A549 treated with AZD2906 at 1 μM for 4 hours (cell line): ENCODE results near the gene CYP2B6. TPM values are rescaled to one million over a fixed set of nuclear protein-coding genes. Genes with fewer than 3 reads are reported as not detected.

ENCODE experiments used
- total RNA-seq: library from RNA; stranded (reverse); fragments of 200-300 nt; extraction: Qiagen RNA extraction; gene quantifications from 5 replicates; pipeline ENCODE4 v1.2.3, GENCODE V29; 2022

CYP2B6 gene
- 0.03 TPM in 1 of 5 replicates, not detected in the others for total RNA-seq

DNA sequence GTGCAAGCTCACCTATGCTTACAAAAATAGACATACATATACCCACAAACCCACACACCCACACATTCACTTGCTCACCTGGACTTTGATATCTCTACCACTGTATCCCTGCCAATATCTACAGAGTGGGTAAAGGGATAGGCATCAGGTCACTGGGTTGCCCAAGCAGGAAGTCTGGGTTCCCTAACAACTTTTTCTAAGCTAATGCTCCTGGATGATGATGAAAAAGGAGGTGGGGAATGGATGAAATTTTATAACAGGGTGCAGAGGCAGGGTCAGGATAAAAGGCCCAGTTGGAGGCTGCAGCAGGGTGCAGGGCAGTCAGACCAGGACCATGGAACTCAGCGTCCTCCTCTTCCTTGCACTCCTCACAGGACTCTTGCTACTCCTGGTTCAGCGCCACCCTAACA is at the start of gene CYP2B6:
Gene CYP2B6, plus strand, starts transcription at position 311 of the 410 bp plus-strand sequence. Its CDS starts 24 bp downstream, at position 335.

Other genes starting within 250 kb of the CYP2B6 start
- gene ACTMAP, start 240.8 kb upstream of the CYP2B6 start, total RNA-seq: 16.3 to 19.6 TPM (median 18.5 TPM) in 5 replicates
- 153 to 185 TPM (median 158 TPM) in 5 replicates for gene SNRPA, start 240.1 kb upstream of the CYP2B6 start, total RNA-seq
- 0.21 to 0.54 TPM in 2 of 5 replicates, not detected in the others for gene MIA, start 215.8 kb upstream of the CYP2B6 start, total RNA-seq
- gene RAB4B, start 213.0 kb upstream of the CYP2B6 start, total RNA-seq: 11.6 to 19.6 TPM (median 18.1 TPM) in 5 replicates
- gene EGLN2, start 192.1 kb upstream of the CYP2B6 start, total RNA-seq: 82.4 to 100 TPM (median 99.5 TPM) in 5 replicates
- gene CYP2A6, start 140.8 kb upstream of the CYP2B6 start, total RNA-seq: 0.07 to 0.13 TPM in 2 of 5 replicates, not detected in the others
- gene CYP2A7, start 109.1 kb upstream of the CYP2B6 start, total RNA-seq: not detected in 5 replicates
- not detected in 5 replicates for gene CYP2A13, start 97.2 kb downstream of the CYP2B6 start, total RNA-seq
- not detected in 5 replicates for gene CYP2F1, start 123.2 kb downstream of the CYP2B6 start, total RNA-seq
- gene CYP2S1, start 201.9 kb downstream of the CYP2B6 start, total RNA-seq: 16.4 to 23.3 TPM (median 19.4 TPM) in 5 replicates
- gene AXL, start 227.9 kb downstream of the CYP2B6 start, total RNA-seq: 88.8 to 105 TPM (median 94.1 TPM) in 5 replicates